A673 (cell line): ENCODE results near the gene PPP1CA. TPM values are rescaled to one million over a fixed set of nuclear protein-coding genes. Genes with fewer than 3 reads are reported as not detected.
A peak's percentile ranks its signal among the peaks of the same experiment; 100 is the strongest.

Experiments used
- BruUV-seq: library from RNA; stranded (reverse); fragments of 400-500 nt; replicated peaks from 2 replicates; lab custom pipeline; 2021; lab: Mats Ljungman, UMichigan
- CTCF ChIA-PET: fragments of 300-600 bp; sonication (Branson Sonifier 250); formaldehyde crosslinking; loops from one replicate; lab custom pipeline; 2022; ENCODE audit warnings: antibody characterized with exemption; lab: Charles Lee
- POLR2A ChIA-PET: fragments of 300-600 bp; sonication (Branson Sonifier 250); formaldehyde crosslinking; loops from one replicate; lab custom pipeline; 2022; ENCODE audit warnings: antibody characterized with exemption; ENCODE audit not compliant: low non-redundant PET; lab: Charles Lee
- DNase-seq: peaks from one replicate; pipeline ENCODE4 v3.0.0-alpha.2; 2015; ENCODE audit warnings: low spot score
- H3K27ac ChIP-seq: fragments of 200-600 bp; sonication (generic); 2 replicates; pipeline ENCODE4 v1.5.1; 2016; ENCODE audit warnings: mixed run types, low read depth, mild to moderate bottlenecking, mixed read lengths, antibody characterized with exemption, low read length; ENCODE audit not compliant: poor library complexity, severe bottlenecking
- H3K27me3 ChIP-seq: fragments of 200-600 bp; sonication (generic); replicated peaks from 2 replicates; pipeline ENCODE4 v1.6.1; 2017; ENCODE audit warnings: mixed run types, low read depth, mild to moderate bottlenecking, mixed read lengths, antibody characterized with exemption, low read length; ENCODE audit not compliant: insufficient read depth, poor library complexity
- H3K36me3 ChIP-seq: fragments of 200-600 bp; sonication (generic); 2 replicates; pipeline ENCODE4 v1.6.1; 2016; ENCODE audit warnings: mixed run types, mild to moderate bottlenecking, mixed read lengths, antibody characterized with exemption, low read length; ENCODE audit not compliant: insufficient read depth, poor library complexity, severe bottlenecking
- H3K4me1 ChIP-seq: fragments of 200-600 bp; sonication (generic); 2 replicates; pipeline ENCODE4 v1.6.1; 2017; ENCODE audit warnings: mixed run types, mild to moderate bottlenecking, mixed read lengths, antibody characterized with exemption, low read length; ENCODE audit not compliant: insufficient read depth, poor library complexity, severe bottlenecking
- H3K4me3 ChIP-seq: fragments of 200-600 bp; sonication (generic); 2 replicates; pipeline ENCODE4 v1.5.1; 2016; ENCODE audit warnings: low read depth, mixed run types, mild to moderate bottlenecking, mixed read lengths, low read length; ENCODE audit not compliant: poor library complexity, severe bottlenecking
- H3K9me3 ChIP-seq: fragments of 200-600 bp; sonication (generic); 2 replicates; pipeline ENCODE4 v1.6.1; 2016; ENCODE audit warnings: mixed run types, low read depth, mild to moderate bottlenecking, mixed read lengths, antibody characterized with exemption, low read length; ENCODE audit not compliant: poor library complexity, severe bottlenecking
- EZH2 ChIP-seq: fragments of 200-600 bp; sonication (generic); IDR thresholded peaks from 2 replicates; pipeline ENCODE4 v1.6.1; 2017; ENCODE audit warnings: borderline replicate concordance, low read depth, mild to moderate bottlenecking, mixed read lengths, antibody characterized with exemption, low read length; ENCODE audit not compliant: poor library complexity, severe bottlenecking
- intact Hi-C: fragments of 100-400 bp; cut with micrococcal nuclease; formaldehyde crosslinking; loops from one replicate; pipeline ENCODE4 v1.10.0; 2022; ENCODE audit not compliant: unreplicated experiment
- total RNA-seq: library from RNA; stranded (reverse); gene quantifications from 2 replicates; pipeline ENCODE4 v1.2.3, GENCODE V29; 2021
- TF ChIP-seq, protein P1 (sequence below): fragments of 300-800, 200-600 bp; sonication (generic); conservative IDR thresholded peaks from 2 replicates; pipeline ENCODE4 v1.5.1; 2017; ENCODE audit warnings: low read depth, mild to moderate bottlenecking, antibody characterized with exemption, low read length, moderate library complexity, mixed read lengths

Gene PPP1CA
- total RNA-seq, 1 experiment from 2014 or later: 239 TPM

GRCh38 chr11:67393437-67393836, 8.2 kb downstream of the PPP1CA start:
- intact Hi-C loops: loop anchor here (5.0 kb wide), 1 partner anchor 114 kb away; the partner anchor contains the start of genes CDK2AP2 and PITPNM1
- Histone ChIP-seq H3K4me1 (peaks cover 15% of the 10 kb centered on the region), H3K4me3 (no peak overlapping the region), H3K27me3 (no peaks in the 10 kb centered on the region), H3K36me3 (peaks cover 42% of the 10 kb centered on the region), H3K27ac (no peak overlapping the region), H3K9me3 (no peaks in the 10 kb centered on the region)
- POLR2A ChIA-PET: interaction anchor here (0.5 kb wide), 1 partner anchor 20 kb away, joined by 10 read pairs; the partner anchor contains the start of gene CLCF1
- no peak for DNase-seq
- CTCF ChIA-PET: no interaction called here
- BruUV-seq: no TSS peak
- TF ChIP-seq, protein P1, sequence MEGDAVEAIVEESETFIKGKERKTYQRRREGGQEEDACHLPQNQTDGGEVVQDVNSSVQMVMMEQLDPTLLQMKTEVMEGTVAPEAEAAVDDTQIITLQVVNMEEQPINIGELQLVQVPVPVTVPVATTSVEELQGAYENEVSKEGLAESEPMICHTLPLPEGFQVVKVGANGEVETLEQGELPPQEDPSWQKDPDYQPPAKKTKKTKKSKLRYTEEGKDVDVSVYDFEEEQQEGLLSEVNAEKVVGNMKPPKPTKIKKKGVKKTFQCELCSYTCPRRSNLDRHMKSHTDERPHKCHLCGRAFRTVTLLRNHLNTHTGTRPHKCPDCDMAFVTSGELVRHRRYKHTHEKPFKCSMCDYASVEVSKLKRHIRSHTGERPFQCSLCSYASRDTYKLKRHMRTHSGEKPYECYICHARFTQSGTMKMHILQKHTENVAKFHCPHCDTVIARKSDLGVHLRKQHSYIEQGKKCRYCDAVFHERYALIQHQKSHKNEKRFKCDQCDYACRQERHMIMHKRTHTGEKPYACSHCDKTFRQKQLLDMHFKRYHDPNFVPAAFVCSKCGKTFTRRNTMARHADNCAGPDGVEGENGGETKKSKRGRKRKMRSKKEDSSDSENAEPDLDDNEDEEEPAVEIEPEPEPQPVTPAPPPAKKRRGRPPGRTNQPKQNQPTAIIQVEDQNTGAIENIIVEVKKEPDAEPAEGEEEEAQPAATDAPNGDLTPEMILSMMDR: no peak
- no peak for TF ChIP-seq EZH2

- BruUV-seq: TSS peak; percentile 62
- ChIA-PET CTCF (interaction anchor here (0.8 to 2.7 kb wide), 4 partner anchors 9 to 43 kb away, joined by 4 to 10 read pairs (median 6); partner anchors contain the start of gene PPP1CA), POLR2A (interaction anchor here (1.2 kb wide), 1 partner anchor 9 kb away, joined by 3 read pairs; the partner anchor contains the start of gene PPP1CA)
- Histone ChIP-seq H3K27me3 (no peaks in the 10 kb centered on the region), H3K4me1 (peaks cover 15% of the 10 kb centered on the region), H3K27ac (peak overlapping the region; percentile 89), H3K9me3 (no peaks in the 10 kb centered on the region), H3K36me3 (peaks cover 30% of the 10 kb centered on the region), H3K4me3 (peak overlapping the region; percentile 77)
- DNase-seq: no peak
- TF ChIP-seq, protein P1: no peak
- no peak for TF ChIP-seq EZH2
- intact Hi-C loops: loop anchor here (5.0 kb wide), 1 partner anchor 115 kb away; the partner anchor contains the start of genes CDK2AP2 and PITPNM1
Measured at GRCh38 chr11:67392183-67392715, 9.4 kb downstream of the PPP1CA start.

- no peaks in the 10 kb centered on the region for H3K9me3 ChIP-seq
- H3K4me3 ChIP-seq: peak within 1 kb of the TSS; percentile 77
- H3K4me1 ChIP-seq: peaks cover 9% of the 10 kb centered on the region
- H3K27ac ChIP-seq: peak within 1 kb of the TSS; percentile 89
- peaks cover 23% of the 10 kb centered on the region for H3K36me3 ChIP-seq
- BruUV-seq: TSS peak; percentile 84
- CTCF ChIA-PET: interaction anchor here (0.8 to 2.7 kb wide), 4 partner anchors 9 to 42 kb away, joined by 4 to 10 read pairs (median 6); partner anchors contain the start of gene PPP1CA
- intact Hi-C loops: loop anchor here (5.0 kb wide), 1 partner anchor 116 kb away; the partner anchor contains the start of genes CDK2AP2 and PITPNM1
- no peaks in the 10 kb centered on the region for H3K27me3 ChIP-seq
- DNase-seq: peak; percentile 99
- POLR2A ChIA-PET: interaction anchor here (1.2 kb wide), 1 partner anchor 10 kb away, joined by 3 read pairs; the partner anchor contains the start of gene PPP1CA
- TF ChIP-seq, protein P1: no peak
- no peak for TF ChIP-seq EZH2
Measured at GRCh38 chr11:67391304-67392182, 10.1 kb downstream of the PPP1CA start, which contains the start of gene RAD9A. TSS of gene RAD9A (plus strand) at chr11:67391986. CDS start at chr11:67392045, 59 bp downstream.
